ENCODE measurements around the gene HMX1. TPM values are rescaled to one million over a fixed set of nuclear protein-coding genes. Genes with fewer than 3 reads are reported as not detected.

HMX1 gene
- total and polyA plus RNA-seq, 3 experiments from 2014 or later, result not detected

GRCh38 chr4:8828869-8829268, 42.8 kb downstream of the HMX1 start:
- no peak overlapping the region for H3K4me3 Mint-ChIP-seq
- peaks cover 0 to 7% (median 0%) of the 10 kb centered on the region in 5 donors for H3K9me3 Mint-ChIP-seq
- no peaks in the 10 kb centered on the region for H3K4me1 Mint-ChIP-seq
- H3K4me3 ChIP-seq (ENCODE audit: low read length), result no peak overlapping the region
- POLR2A ChIA-PET, result no interaction called here
- no peak overlapping the region for H3K27ac Mint-ChIP-seq
- no peaks in the 10 kb centered on the region for H3K9me3 ChIP-seq (ENCODE audit: low read length)
- H3K27me3 ChIP-seq (ENCODE audit: insufficient read depth, low read length, poor library complexity, severe bottlenecking), result no peaks in the 10 kb centered on the region
- H3K4me1 ChIP-seq (ENCODE audit: insufficient read depth, low read length), result no peaks in the 10 kb centered on the region
- no peaks in the 10 kb centered on the region for H3K36me3 Mint-ChIP-seq
- H3K36me3 ChIP-seq (ENCODE audit: insufficient read depth, low read length), result no peaks in the 10 kb centered on the region
- no peak for DNase-seq
- no peaks in the 10 kb centered on the region for H3K27me3 Mint-ChIP-seq
- CTCF ChIA-PET, result no interaction called here
- H3K27ac ChIP-seq (ENCODE audit: low read depth, low read length), result no peak overlapping the region

GRCh38 chr4:8821151-8821950, 50.3 kb downstream of the HMX1 start:
- CTCF ChIA-PET, result no interaction called here
- H3K9me3 ChIP-seq (ENCODE audit: low read length), result no peaks in the 10 kb centered on the region
- POLR2A ChIA-PET, result no interaction called here

GRCh38 chr4:8820178-8821102, 51.2 kb downstream of the HMX1 start:
- CTCF ChIA-PET, result no interaction called here
- peak in 1 of 5 donors; percentile 41 for DNase-seq
- peaks cover 0 to 2% (median 0%) of the 10 kb centered on the region in 5 donors for H3K9me3 Mint-ChIP-seq

More at GRCh38 chr4:8821151-8821950, 50.3 kb downstream of the HMX1 start:
- no peaks in the 10 kb centered on the region for H3K4me1 Mint-ChIP-seq
- H3K27ac Mint-ChIP-seq, result no peak overlapping the region
- H3K36me3 Mint-ChIP-seq, result no peaks in the 10 kb centered on the region
- Histone ChIP-seq H3K27me3 (ENCODE audit: insufficient read depth, low read length, poor library complexity, severe bottlenecking) (no peaks in the 10 kb centered on the region), H3K36me3 (ENCODE audit: insufficient read depth, low read length) (no peaks in the 10 kb centered on the region), H3K27ac (ENCODE audit: low read depth, low read length) (no peak overlapping the region), H3K4me1 (ENCODE audit: insufficient read depth, low read length) (no peaks in the 10 kb centered on the region), H3K4me3 (ENCODE audit: low read length) (no peak overlapping the region)
- no peak overlapping the region for H3K4me3 Mint-ChIP-seq
- no peak for DNase-seq
- peaks cover 0 to 2% (median 0%) of the 10 kb centered on the region in 5 donors for H3K9me3 Mint-ChIP-seq
- peaks cover 8 to 19% of the 10 kb centered on the region in 2 donors for H3K27me3 Mint-ChIP-seq

DNA sequence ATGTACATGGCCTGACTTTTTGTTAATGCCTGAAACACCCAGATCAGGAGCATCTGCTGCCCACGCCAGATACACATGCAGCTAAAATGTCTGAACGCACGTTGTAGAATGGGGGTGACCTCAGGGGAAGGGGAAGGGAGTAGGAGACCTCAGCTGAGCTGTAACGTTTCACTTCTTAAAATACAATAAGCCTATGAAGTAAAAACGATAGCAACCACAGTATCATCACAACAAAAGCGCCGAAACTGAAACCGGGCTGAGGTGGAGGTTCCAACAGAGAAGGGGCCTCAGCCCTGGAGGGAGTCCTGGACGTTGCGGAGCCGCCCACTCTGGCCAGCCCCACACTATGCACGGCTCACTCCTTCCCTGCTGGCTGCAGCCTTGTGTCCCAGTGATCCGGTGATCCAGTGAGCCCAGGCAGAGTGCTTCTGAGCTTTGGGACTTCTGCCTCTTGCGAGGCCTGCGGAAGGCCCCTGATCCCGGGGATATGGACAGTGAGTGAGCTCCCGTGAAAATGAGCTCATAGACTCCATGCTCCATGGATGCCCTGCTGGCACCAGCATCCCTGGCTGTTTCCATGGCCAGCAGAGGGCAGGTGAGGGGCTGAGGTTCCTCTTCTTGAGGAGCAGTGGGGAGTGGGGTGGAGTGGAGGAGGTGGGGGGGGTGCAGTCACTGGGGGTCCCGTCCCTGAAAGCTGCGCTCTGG, 52.0 kb downstream of the HMX1 start:
- Histone ChIP-seq H3K9me3 (ENCODE audit: low read length) (no peaks in the 10 kb centered on the region), H3K4me1 (ENCODE audit: insufficient read depth, low read length) (no peaks in the 10 kb centered on the region), H3K27ac (ENCODE audit: low read depth, low read length) (no peak overlapping the region), H3K4me3 (ENCODE audit: low read length) (no peak overlapping the region), H3K36me3 (ENCODE audit: insufficient read depth, low read length) (no peaks in the 10 kb centered on the region), H3K27me3 (ENCODE audit: insufficient read depth, low read length, poor library complexity, severe bottlenecking) (no peaks in the 10 kb centered on the region)
- H3K27me3 Mint-ChIP-seq, result peaks cover 8 to 19% of the 10 kb centered on the region in 2 donors
- H3K4me1 Mint-ChIP-seq, result no peaks in the 10 kb centered on the region
- no peak overlapping the region for H3K4me3 Mint-ChIP-seq
- peak in 1 of 5 donors; percentile 21 for DNase-seq
- ChIA-PET CTCF (no interaction called here), POLR2A (no interaction called here)
- no peak overlapping the region for H3K27ac Mint-ChIP-seq
- H3K9me3 Mint-ChIP-seq, result peaks cover 0 to 2% (median 0%) of the 10 kb centered on the region in 5 donors
- H3K36me3 Mint-ChIP-seq, result no peaks in the 10 kb centered on the region

More at GRCh38 chr4:8820178-8821102, 51.2 kb downstream of the HMX1 start:
- no peak overlapping the region for H3K4me3 Mint-ChIP-seq
- Histone ChIP-seq H3K36me3 (ENCODE audit: insufficient read depth, low read length) (no peaks in the 10 kb centered on the region), H3K4me1 (ENCODE audit: insufficient read depth, low read length) (no peaks in the 10 kb centered on the region), H3K27me3 (ENCODE audit: insufficient read depth, low read length, poor library complexity, severe bottlenecking) (no peaks in the 10 kb centered on the region), H3K27ac (ENCODE audit: low read depth, low read length) (no peak overlapping the region), H3K9me3 (ENCODE audit: low read length) (no peaks in the 10 kb centered on the region), H3K4me3 (ENCODE audit: low read length) (no peak overlapping the region)
- no peaks in the 10 kb centered on the region for H3K36me3 Mint-ChIP-seq
- H3K27me3 Mint-ChIP-seq, result peaks cover 8 to 19% of the 10 kb centered on the region in 2 donors
- no peaks in the 10 kb centered on the region for H3K4me1 Mint-ChIP-seq
- no peak overlapping the region for H3K27ac Mint-ChIP-seq
- POLR2A ChIA-PET, result no interaction called here

GRCh38 chr4:8819019-8819418, 52.6 kb downstream of the HMX1 start:
- Mint-ChIP-seq H3K27me3 (peaks cover 8 to 19% of the 10 kb centered on the region in 2 donors), H3K4me1 (no peaks in the 10 kb centered on the region), H3K4me3 (no peak overlapping the region), H3K36me3 (no peaks in the 10 kb centered on the region), H3K27ac (no peak overlapping the region), H3K9me3 (peaks cover 0 to 2% (median 0%) of the 10 kb centered on the region in 5 donors)
- no peaks in the 10 kb centered on the region for H3K36me3 ChIP-seq (ENCODE audit: insufficient read depth, low read length)
- CTCF ChIA-PET, result no interaction called here
- DNase-seq, result no peak
- POLR2A ChIA-PET, result no interaction called here
- no peaks in the 10 kb centered on the region for H3K4me1 ChIP-seq (ENCODE audit: insufficient read depth, low read length)
- no peaks in the 10 kb centered on the region for H3K9me3 ChIP-seq (ENCODE audit: low read length)
- no peak overlapping the region for H3K27ac ChIP-seq (ENCODE audit: low read depth, low read length)
- no peak overlapping the region for H3K4me3 ChIP-seq (ENCODE audit: low read length)
- H3K27me3 ChIP-seq (ENCODE audit: insufficient read depth, low read length, poor library complexity, severe bottlenecking), result no peaks in the 10 kb centered on the region

DNA sequence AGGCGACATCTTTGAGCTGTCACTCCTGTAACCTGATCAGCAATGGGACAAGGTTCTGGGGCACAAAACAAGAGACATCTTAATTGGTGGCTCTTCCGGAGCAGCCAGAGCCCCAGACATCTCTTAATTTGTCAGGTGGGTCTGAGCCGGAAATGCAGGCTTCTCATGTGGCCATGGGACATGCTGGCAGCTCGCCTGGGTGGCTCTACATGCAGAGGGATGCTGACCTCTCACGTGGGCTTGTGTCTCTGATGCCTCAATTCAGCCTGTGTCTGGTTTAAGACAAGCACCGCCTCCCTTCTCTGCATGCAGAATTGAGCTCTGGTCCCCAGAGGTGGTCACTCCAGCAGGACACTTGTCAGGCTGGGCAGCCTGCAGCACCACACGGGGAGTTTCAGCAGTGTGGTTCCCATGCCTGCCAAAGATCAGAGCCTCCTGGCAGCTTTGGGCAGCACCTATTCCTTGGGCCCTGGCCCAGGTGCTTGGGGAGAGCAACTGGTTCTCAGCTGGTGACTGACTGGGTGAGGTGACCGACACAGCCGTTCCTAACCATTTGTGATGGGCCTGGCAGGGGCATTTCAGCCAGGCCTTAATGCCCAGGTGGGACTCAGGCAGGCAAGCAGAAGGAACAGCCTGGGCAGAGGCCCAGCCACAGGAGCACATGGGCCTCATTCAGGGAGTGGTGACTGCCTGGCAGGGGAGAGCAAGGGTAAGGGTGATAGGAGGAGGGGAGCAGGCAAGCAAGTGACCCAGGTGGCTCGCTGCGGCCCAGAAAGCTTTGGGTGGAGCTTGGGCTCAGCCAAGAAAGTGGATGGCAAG, 53.4 kb downstream of the HMX1 start:
- Mint-ChIP-seq H3K4me3 (no peak overlapping the region), H3K36me3 (no peaks in the 10 kb centered on the region), H3K27ac (no peak overlapping the region), H3K9me3 (peaks cover 0 to 2% (median 0%) of the 10 kb centered on the region in 5 donors), H3K4me1 (no peaks in the 10 kb centered on the region), H3K27me3 (peaks cover 8 to 19% of the 10 kb centered on the region in 2 donors)
- no peaks in the 10 kb centered on the region for H3K9me3 ChIP-seq (ENCODE audit: low read length)
- H3K27ac ChIP-seq (ENCODE audit: low read depth, low read length), result no peak overlapping the region
- H3K4me1 ChIP-seq (ENCODE audit: insufficient read depth, low read length), result no peaks in the 10 kb centered on the region
- no peaks in the 10 kb centered on the region for H3K36me3 ChIP-seq (ENCODE audit: insufficient read depth, low read length)
- H3K27me3 ChIP-seq (ENCODE audit: insufficient read depth, low read length, poor library complexity, severe bottlenecking), result no peaks in the 10 kb centered on the region
- H3K4me3 ChIP-seq (ENCODE audit: low read length), result no peak overlapping the region
- peak in 1 of 5 donors; percentile 40 for DNase-seq
- ChIA-PET CTCF (no interaction called here), POLR2A (no interaction called here)

DNA sequence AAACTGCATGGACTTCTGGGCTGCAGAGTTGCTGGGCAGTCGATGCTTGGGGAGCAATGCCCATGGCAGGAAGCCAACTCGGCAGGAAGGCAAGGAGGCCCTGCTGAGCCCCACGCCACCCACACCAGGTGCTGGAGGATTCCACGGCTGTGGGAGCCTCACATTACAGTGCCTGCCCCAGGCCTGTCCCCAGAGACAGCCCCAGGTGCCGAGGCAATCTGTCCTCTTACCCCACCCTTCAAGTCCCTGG, 53.9 kb downstream of the HMX1 start:
- CTCF ChIA-PET, result interaction anchor here (1.5 kb wide), 1 partner anchor 22 kb away, joined by 6 read pairs; no protein-coding TSS in a partner anchor
- no peaks in the 10 kb centered on the region for H3K27me3 ChIP-seq (ENCODE audit: insufficient read depth, low read length, poor library complexity, severe bottlenecking)
- POLR2A ChIA-PET, result no interaction called here
- H3K9me3 ChIP-seq (ENCODE audit: low read length), result no peaks in the 10 kb centered on the region
- H3K27ac ChIP-seq (ENCODE audit: low read depth, low read length), result no peak overlapping the region
- Mint-ChIP-seq H3K36me3 (no peaks in the 10 kb centered on the region), H3K4me3 (no peak overlapping the region), H3K4me1 (no peaks in the 10 kb centered on the region), H3K9me3 (peaks cover 0 to 2% (median 0%) of the 10 kb centered on the region in 5 donors), H3K27ac (no peak overlapping the region), H3K27me3 (peaks cover 8 to 17% of the 10 kb centered on the region in 2 donors)
- DNase-seq, result no peak
- no peaks in the 10 kb centered on the region for H3K36me3 ChIP-seq (ENCODE audit: insufficient read depth, low read length)
- H3K4me1 ChIP-seq (ENCODE audit: insufficient read depth, low read length), result no peaks in the 10 kb centered on the region
- no peak overlapping the region for H3K4me3 ChIP-seq (ENCODE audit: low read length)

All from CD8-positive, alpha-beta memory T cell (primary cell).